K562 (cell line): Measurements from ENCODE around the gene HSPB1. TPM values are rescaled to one million over a fixed set of nuclear protein-coding genes. Genes with fewer than 3 reads are reported as not detected.
A peak's percentile ranks its signal among the peaks of the same experiment; 100 is the strongest.

ENCODE experiments used
- CBX8 ChIP-seq: fragments of 200-600 bp; sonication (generic); IDR thresholded peaks from 2 replicates; pipeline ENCODE4 v1.6.1; 2012; ENCODE audit warnings: borderline replicate concordance, mixed run types, low read depth, mild to moderate bottlenecking, moderate library complexity, mixed read lengths, low read length, control low read depth, inconsistent platforms; ENCODE audit not compliant: poor library complexity, severe bottlenecking; ENCODE audit errors: extremely low read depth
- CCAR2 ChIP-seq: fragments of 200-400 bp; formaldehyde crosslinking; IDR thresholded peaks from 2 replicates; pipeline ENCODE4 v1.6.1; 2017; ENCODE audit warnings: mild to moderate bottlenecking, low read depth, low read length
- EP400 ChIP-seq: fragments of 450-650 bp; IDR thresholded peaks from 2 replicates; pipeline ENCODE4 v1.6.1; 2017; ENCODE audit warnings: antibody characterized with exemption, mild to moderate bottlenecking, moderate library complexity
- FOXP1 ChIP-seq: sonication (generic); formaldehyde crosslinking; IDR thresholded peaks from 2 replicates; pipeline ENCODE4 v1.8.0; 2022; ENCODE audit warnings: mild to moderate bottlenecking, missing genetic modification reagents
- KLF1 ChIP-seq: fragments of 450-650 bp; IDR thresholded peaks from 2 replicates; pipeline ENCODE4 v1.6.1; 2016; ENCODE audit warnings: missing genetic modification characterization, missing compliant biosample characterization
- NCOA1 ChIP-seq: fragments of 450-650 bp; IDR thresholded peaks from 2 replicates; pipeline ENCODE4 v1.6.1; 2016; ENCODE audit warnings: low read depth
- NFRKB ChIP-seq: fragments of 450-650 bp; IDR thresholded peaks from 2 replicates; pipeline ENCODE4 v1.6.1; 2016; ENCODE audit warnings: low read depth
- PCBP1 ChIP-seq: fragments of 200-400 bp; formaldehyde crosslinking; IDR thresholded peaks from 2 replicates; pipeline ENCODE4 v1.6.1; 2018; ENCODE audit warnings: mild to moderate bottlenecking, low read depth, low read length; ENCODE audit not compliant: poor library complexity, severe bottlenecking
- POLR3G ChIP-seq: IDR thresholded peaks from 2 replicates; pipeline ENCODE4 v1.6.1; 2011; ENCODE audit not compliant: insufficient read length, insufficient replicate concordance; ENCODE audit errors: extremely low read depth
- SRSF9 ChIP-seq: fragments of 200-400 bp; formaldehyde crosslinking; IDR thresholded peaks from 2 replicates; pipeline ENCODE4 v1.6.1; 2017; ENCODE audit warnings: low read depth, low read length, borderline replicate concordance
- ZNF408 ChIP-seq: fragments of 250-450 bp; sonication (Bioruptor Pico); IDR thresholded peaks from 2 replicates; pipeline ENCODE4 v1.4.0; 2020; ENCODE audit warnings: low read depth, mild to moderate bottlenecking, moderate library complexity
- ZNF445 ChIP-seq: fragments of 250-450 bp; sonication (Bioruptor Pico); IDR thresholded peaks from 2 replicates; pipeline ENCODE4 v1.4.0; 2020; ENCODE audit warnings: low read depth, mild to moderate bottlenecking, moderate library complexity
- ZNF644 ChIP-seq: fragments of 200-800 bp; sonication (Bioruptor generic); IDR thresholded peaks from 2 replicates; pipeline ENCODE4 v1.6.1; 2016; ENCODE audit warnings: low read depth, missing genetic modification characterization, missing compliant biosample characterization
- ZNF778 ChIP-seq: fragments of 450-650 bp; formaldehyde crosslinking; IDR thresholded peaks from 2 replicates; pipeline ENCODE4 v1.4.0; 2020; ENCODE audit warnings: mild to moderate bottlenecking, moderate library complexity
- polyA plus RNA-seq, 8 experiments: library from polyadenylated mRNA; depleted of rRNA in 4 of 8; stranded (reverse) in 5 of 8; unstranded in 3 of 8; fragments of >200 nt; fragmentation: Nextera tagmentation in 2 of 8; fragmentation: Illumina TruSeq in 1 of 8; extraction: Ambion mirVana in 2 of 8; extraction: Trizol in 1 of 8; gene quantifications; 2 replicates each; pipeline versions ENCODE4 v1.2.1 to v1.2.3, GENCODE V29; 2011 to 2014; ENCODE audit warnings: inconsistent platforms in 1 of 8, missing spikeins in 1 of 8
- total RNA-seq, 7 experiments: library from RNA; depleted of rRNA in 6 of 7; stranded (reverse); fragments of >200 nt in 6 of 7; fragmentation: Illumina TruSeq in 2 of 7; extraction: Trizol in 2 of 7; gene quantifications; 2 replicates each; pipeline versions ENCODE4 v1.2.1 to v1.2.3, GENCODE V29; 2011 to 2021; ENCODE audit warnings: low replicate concordance in 1 of 7
- TF ChIP-seq, protein P1 (sequence below), 3 experiments: IDR thresholded peaks in 2 of 3; conservative IDR thresholded peaks in 1 of 3; 2 replicates each; pipeline ENCODE4 v1.5.1; 2011 to 2012; ENCODE audit warnings: low read length in 3 of 3, mild to moderate bottlenecking in 3 of 3, control low read depth in 2 of 3, improper control_type of control experiment in 1 of 3, inconsistent platforms in 1 of 3, low read depth in 1 of 3, mixed read lengths in 1 of 3, moderate library complexity in 1 of 3; ENCODE audit not compliant: insufficient read depth in 2 of 3
- TF ChIP-seq, protein P2 (sequence below): fragments of 450-650 bp; IDR thresholded peaks from 2 replicates; pipeline ENCODE4 v1.6.1; 2014; ENCODE audit warnings: low read depth, mild to moderate bottlenecking, moderate library complexity, borderline replicate concordance
- TF ChIP-seq, protein P3 (sequence below), 2 experiments: fragments of 250-450 bp in 1 of 2; fragments of 450-650 bp in 1 of 2; sonication (Bioruptor Pico) in 1 of 2; IDR thresholded peaks; 2 replicates each; pipeline versions ENCODE4 v1.6.1 to v1.8.0; 2016 to 2021; ENCODE audit warnings: mild to moderate bottlenecking in 2 of 2, moderate library complexity in 2 of 2, missing compliant biosample characterization in 1 of 2, missing genetic modification characterization in 1 of 2
- TF ChIP-seq, protein P4 (sequence below): sonication (generic); formaldehyde crosslinking; IDR thresholded peaks from 2 replicates; pipeline ENCODE4 v1.8.0; 2023; ENCODE audit warnings: mild to moderate bottlenecking, missing genetic modification reagents
- TF ChIP-seq, protein P5 (sequence below): fragments of 450-650 bp; IDR thresholded peaks from 2 replicates; pipeline ENCODE4 v1.6.1; 2016; ENCODE audit warnings: missing biosample characterization, missing genetic modification characterization

Gene HSPB1
- total and polyA plus RNA-seq, 9 of the 15 experiments (the other 6 are each of a cell fraction or from before 2014, with no cell fraction given) = 27.1 to 522 (median 138) TPM

DNA sequence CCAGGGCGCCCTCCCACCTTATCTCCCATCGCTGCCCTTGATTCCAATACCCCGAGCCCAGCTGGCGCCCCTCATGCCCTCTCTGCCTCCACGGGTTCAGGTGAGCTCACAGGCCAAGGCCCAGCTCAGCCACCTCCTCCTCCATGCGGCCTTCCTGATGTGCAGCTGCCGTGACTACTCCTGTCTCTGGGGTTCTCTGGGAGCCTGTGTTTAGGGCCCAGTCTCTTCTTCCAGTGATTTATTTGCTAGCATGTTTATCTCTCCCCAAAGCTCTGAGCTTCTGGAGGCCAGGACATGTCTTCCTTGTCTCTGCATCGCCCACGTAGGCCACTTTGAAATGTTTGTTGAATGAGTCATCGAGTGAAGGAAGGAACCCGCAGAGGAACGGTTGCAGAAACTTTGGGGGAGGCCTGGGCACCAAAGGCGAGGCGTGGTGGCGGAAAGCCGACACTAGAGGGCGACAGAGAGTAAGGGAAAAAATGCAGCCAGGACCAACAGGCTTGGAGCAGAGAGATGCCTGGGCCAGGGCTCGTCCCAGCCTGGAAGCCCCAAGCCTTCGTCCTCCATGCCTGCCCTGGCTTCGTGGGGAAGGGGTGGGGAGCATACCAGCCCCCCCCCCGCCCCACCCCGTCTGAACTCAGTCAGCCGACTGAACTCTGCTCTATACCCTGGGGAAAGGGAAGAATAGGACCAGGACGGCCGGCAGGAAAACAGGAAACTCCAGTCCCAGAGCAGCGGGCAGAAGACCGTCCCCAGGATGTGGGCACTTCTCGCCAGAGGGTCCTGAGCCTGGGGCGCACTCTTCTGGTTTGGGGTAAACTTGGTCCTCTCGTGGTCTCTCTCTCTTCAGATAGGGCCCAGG, 10.9 kb upstream of the HSPB1 start (continued):
- TF ChIP-seq, protein P1, sequence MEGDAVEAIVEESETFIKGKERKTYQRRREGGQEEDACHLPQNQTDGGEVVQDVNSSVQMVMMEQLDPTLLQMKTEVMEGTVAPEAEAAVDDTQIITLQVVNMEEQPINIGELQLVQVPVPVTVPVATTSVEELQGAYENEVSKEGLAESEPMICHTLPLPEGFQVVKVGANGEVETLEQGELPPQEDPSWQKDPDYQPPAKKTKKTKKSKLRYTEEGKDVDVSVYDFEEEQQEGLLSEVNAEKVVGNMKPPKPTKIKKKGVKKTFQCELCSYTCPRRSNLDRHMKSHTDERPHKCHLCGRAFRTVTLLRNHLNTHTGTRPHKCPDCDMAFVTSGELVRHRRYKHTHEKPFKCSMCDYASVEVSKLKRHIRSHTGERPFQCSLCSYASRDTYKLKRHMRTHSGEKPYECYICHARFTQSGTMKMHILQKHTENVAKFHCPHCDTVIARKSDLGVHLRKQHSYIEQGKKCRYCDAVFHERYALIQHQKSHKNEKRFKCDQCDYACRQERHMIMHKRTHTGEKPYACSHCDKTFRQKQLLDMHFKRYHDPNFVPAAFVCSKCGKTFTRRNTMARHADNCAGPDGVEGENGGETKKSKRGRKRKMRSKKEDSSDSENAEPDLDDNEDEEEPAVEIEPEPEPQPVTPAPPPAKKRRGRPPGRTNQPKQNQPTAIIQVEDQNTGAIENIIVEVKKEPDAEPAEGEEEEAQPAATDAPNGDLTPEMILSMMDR (IDR thresholded peaks at IDR 0.05 in 2 of 3, conservative IDR thresholded peaks at IDR 0.05 in 1 of 3; ENCODE audit: insufficient read depth in 2 of 3, low read depth in 1 of 3, low read length in 3 of 3) = peak; percentile 97 to 99 (median 99)
- no peak for TF ChIP-seq KLF1 (tag)
- TF ChIP-seq EP400 = no peak; the same call in 1 of the 2 replicates
- TF ChIP-seq SRSF9 = no peak
- TF ChIP-seq, protein P2, sequence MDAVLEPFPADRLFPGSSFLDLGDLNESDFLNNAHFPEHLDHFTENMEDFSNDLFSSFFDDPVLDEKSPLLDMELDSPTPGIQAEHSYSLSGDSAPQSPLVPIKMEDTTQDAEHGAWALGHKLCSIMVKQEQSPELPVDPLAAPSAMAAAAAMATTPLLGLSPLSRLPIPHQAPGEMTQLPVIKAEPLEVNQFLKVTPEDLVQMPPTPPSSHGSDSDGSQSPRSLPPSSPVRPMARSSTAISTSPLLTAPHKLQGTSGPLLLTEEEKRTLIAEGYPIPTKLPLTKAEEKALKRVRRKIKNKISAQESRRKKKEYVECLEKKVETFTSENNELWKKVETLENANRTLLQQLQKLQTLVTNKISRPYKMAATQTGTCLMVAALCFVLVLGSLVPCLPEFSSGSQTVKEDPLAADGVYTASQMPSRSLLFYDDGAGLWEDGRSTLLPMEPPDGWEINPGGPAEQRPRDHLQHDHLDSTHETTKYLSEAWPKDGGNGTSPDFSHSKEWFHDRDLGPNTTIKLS = peak; percentile 85
- TF ChIP-seq CCAR2 = no peak
- no peak for TF ChIP-seq ZNF445 (CRISPR knock-in tag)
- TF ChIP-seq CBX8 = no peak
- TF ChIP-seq, protein P3, sequence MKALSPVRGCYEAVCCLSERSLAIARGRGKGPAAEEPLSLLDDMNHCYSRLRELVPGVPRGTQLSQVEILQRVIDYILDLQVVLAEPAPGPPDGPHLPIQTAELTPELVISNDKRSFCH (CRISPR knock-in tag; IDR thresholded peaks at IDR 0.05) = no peak
- TF ChIP-seq, protein P3 (tag; IDR thresholded peaks at IDR 0.05) = peak; percentile 39; the same call in 1 of the 2 replicates
- no peak for TF ChIP-seq ZNF644 (tag)
- TF ChIP-seq ZNF408 = no peak
- no peak for TF ChIP-seq NFRKB
- no peak for TF ChIP-seq ZNF778 (CRISPR knock-in tag)
- TF ChIP-seq PCBP1 = no peak
- no peak for TF ChIP-seq POLR3G
- TF ChIP-seq, protein P4, sequence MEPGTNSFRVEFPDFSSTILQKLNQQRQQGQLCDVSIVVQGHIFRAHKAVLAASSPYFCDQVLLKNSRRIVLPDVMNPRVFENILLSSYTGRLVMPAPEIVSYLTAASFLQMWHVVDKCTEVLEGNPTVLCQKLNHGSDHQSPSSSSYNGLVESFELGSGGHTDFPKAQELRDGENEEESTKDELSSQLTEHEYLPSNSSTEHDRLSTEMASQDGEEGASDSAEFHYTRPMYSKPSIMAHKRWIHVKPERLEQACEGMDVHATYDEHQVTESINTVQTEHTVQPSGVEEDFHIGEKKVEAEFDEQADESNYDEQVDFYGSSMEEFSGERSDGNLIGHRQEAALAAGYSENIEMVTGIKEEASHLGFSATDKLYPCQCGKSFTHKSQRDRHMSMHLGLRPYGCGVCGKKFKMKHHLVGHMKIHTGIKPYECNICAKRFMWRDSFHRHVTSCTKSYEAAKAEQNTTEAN = no peak
- TF ChIP-seq FOXP1 (CRISPR knock-in tag) = no peak
- TF ChIP-seq, protein P5, sequence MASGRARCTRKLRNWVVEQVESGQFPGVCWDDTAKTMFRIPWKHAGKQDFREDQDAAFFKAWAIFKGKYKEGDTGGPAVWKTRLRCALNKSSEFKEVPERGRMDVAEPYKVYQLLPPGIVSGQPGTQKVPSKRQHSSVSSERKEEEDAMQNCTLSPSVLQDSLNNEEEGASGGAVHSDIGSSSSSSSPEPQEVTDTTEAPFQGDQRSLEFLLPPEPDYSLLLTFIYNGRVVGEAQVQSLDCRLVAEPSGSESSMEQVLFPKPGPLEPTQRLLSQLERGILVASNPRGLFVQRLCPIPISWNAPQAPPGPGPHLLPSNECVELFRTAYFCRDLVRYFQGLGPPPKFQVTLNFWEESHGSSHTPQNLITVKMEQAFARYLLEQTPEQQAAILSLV = no peak
- no peak; the same call in 1 of the 2 replicates for TF ChIP-seq NCOA1
